Breast epithelium (tissue), 3 donors: Measurements from ENCODE around the gene KREMEN1.

ENCODE experiments used
- CTCF ChIP-seq, 3 donors: fragments of 450-650 bp; IDR thresholded peaks; one replicate each; pipeline ENCODE4 v1.5.1; 2016 to 2017; ENCODE audit warnings: antibody characterized with exemption in 3 of 3, mild to moderate bottlenecking in 3 of 3, moderate library complexity in 3 of 3
- POLR2AphosphoS5 ChIP-seq, 3 donors: sonication (generic); formaldehyde crosslinking; IDR thresholded peaks; one replicate each; pipeline ENCODE4 v1.6.1; 2017; ENCODE audit warnings: antibody characterized with exemption in 3 of 3

GRCh38 chr22:29069463-29069862 is 3.4 kb upstream of the KREMEN1 start:
- TF ChIP-seq CTCF (IDR thresholded peaks at IDR 0.05) (no peak), POLR2AphosphoS5 (IDR thresholded peaks at IDR 0.05) (no peak)
